GDM1 (cell line): ENCODE results near the gene WBP1.
"Not testable (repeated sequence)": the region's sequence is repeated elsewhere in the genome, so short reads cannot be mapped to it uniquely, and the experiment has no call there.

Experiments
- DNase-seq: peaks from one replicate; lab custom pipeline; 2025; lab: John Stamatoyannopoulos, UW

WBP1 gene

DNA sequence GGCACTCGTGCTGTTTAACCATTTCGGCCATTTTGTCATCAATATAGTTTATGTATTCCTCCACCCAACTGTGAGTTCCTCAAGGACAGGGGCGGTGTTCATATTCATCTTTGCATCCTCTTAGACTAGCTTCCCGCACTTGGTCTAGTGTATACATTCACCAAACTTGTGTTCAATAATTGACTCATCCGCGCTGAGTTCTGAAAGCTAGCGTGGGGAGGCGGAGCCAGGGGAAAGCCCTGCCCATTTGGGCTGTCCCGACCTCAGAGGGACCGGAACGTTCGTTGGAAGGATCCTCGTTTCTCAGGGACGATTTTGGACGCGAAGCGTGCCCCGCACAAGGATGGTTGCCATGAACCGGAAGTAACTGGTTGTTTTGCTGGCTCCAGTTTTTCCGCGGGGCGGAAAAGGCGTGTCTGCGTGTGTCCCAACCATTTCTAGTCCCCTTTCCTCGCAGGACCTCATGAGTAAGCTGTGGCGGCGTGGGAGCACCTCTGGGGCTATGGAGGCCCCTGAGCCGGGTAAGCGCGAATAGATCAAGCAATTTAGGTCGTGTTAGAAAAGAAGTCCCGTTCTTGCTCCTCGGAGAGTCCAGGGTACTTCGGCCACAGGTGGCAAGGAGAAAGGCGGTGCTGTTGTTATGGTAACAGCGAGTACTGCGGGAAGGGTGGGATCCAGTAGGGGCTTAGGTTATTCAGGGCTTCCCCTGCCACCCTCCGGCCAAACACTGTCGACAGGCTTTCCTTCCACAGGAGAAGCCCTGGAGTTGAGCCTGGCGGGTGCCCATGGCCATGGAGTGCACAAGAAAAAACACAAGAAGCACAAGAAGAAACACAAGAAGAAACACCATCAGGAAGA, 3.4 kb upstream of the WBP1 start, which contains the start of gene INO80B:
INO80B (plus strand) TSS at position 434 of the 858 bp plus-strand sequence; CDS start at position 464, 30 bp downstream.
- peak; percentile 94 for DNase-seq

DNA sequence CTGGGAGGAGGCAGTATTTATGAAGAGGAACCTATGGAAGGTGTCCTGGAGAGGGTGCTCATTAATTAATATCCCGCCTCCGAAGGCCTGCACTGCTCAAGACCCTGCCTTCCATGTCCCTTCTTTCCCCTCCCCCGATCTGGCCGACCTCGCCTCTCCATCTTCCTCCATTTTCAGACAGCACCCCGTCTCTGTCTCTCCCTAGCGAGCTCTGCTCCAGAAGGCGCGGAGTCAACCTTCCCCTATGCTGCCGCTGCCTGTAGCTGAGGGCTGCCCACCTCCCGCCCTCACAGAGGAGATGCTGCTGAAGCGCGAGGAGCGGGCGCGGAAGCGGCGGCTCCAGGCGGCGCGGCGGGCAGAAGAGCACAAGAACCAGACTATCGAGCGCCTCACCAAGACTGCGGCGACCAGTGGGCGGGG, 1.1 kb upstream of the WBP1 start:
- DNase-seq, result no peak

DNA sequence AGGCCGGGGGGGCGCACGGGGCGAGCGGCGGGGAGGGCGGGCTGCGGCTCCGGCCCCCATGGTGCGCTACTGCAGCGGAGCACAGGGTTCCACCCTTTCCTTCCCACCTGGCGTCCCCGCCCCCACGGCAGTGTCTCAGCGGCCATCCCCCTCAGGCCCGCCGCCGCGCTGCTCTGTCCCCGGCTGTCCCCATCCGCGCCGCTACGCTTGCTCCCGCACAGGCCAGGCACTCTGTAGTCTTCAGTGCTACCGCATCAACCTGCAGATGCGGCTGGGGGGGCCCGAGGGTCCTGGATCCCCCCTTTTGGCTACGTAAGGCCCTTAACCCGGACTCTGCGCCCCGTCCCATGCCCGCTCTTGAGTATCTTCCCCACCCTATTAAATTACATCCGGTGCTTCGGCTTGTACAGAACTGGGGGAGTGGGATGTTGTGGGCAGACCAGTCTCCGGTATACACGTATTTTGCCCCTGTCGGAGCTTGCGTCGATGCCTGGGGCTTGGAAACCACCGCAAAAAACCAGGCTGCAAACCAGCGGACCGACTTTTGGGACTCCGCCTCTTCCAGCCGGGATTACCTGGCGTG, 598 bp upstream of the WBP1 start:
- DNase-seq, result peak; percentile 62

DNA sequence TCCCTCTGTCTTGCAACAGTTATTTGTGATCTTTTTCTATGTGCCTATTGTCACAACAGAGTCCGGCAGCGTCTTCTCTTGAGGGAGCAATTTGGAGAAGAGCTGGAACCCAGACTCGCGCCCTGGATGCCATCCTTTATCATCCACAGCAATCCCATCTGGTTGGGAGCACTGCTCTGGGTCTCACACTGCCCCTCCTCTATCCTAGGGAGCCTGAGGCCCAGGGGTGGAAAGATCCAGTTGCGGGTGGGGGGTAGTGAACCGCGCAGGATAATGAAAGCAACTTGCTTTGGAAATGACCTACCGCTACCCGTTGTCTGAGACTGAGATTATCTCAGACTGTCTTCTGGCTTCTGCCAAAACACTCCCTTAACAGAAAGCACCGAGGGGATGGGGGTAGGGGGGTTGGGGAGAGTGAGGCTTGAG, 713 bp downstream of the WBP1 start:
- DNase-seq, result no peak

DNA sequence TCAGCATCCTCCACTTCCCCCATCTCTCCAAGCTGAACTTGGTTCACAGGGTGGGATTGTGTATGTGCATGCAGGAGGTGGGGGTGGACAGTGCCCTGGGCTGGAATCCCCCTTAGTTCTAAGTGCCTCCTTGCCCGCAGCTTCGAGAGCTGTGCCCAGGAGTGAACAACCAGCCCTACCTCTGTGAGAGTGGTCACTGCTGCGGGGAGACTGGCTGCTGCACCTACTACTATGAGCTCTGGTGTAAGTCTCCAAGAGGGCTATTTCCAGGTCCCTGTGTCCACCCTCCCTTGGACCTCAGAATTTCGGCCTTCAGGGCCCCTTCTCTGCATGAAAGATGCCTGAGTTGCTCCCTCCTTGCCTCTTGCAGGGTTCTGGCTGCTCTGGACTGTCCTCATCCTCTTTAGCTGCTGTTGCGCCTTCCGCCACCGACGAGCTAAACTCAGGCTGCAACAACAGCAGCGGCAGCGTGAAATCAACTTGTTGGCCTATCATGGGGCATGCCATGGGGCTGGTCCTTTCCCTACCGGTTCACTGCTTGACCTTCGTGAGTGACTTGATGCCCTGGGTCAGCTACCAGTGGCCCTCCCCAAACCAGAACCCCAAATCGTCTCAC, 1.4 kb downstream of the WBP1 start:
- not testable (repeated sequence) for DNase-seq

DNA sequence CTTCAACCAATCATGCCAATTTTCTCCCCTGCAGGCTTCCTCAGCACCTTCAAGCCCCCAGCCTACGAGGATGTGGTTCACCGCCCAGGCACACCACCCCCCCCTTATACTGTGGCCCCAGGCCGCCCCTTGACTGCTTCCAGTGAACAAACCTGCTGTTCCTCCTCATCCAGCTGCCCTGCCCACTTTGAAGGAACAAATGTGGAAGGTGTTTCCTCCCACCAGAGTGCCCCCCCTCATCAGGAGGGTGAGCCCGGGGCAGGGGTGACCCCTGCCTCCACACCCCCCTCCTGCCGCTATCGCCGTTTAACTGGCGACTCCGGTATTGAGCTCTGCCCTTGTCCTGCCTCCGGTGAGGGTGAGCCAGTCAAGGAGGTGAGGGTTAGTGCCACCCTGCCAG, 1.9 kb downstream of the WBP1 start:
- not testable (repeated sequence) for DNase-seq

DNA sequence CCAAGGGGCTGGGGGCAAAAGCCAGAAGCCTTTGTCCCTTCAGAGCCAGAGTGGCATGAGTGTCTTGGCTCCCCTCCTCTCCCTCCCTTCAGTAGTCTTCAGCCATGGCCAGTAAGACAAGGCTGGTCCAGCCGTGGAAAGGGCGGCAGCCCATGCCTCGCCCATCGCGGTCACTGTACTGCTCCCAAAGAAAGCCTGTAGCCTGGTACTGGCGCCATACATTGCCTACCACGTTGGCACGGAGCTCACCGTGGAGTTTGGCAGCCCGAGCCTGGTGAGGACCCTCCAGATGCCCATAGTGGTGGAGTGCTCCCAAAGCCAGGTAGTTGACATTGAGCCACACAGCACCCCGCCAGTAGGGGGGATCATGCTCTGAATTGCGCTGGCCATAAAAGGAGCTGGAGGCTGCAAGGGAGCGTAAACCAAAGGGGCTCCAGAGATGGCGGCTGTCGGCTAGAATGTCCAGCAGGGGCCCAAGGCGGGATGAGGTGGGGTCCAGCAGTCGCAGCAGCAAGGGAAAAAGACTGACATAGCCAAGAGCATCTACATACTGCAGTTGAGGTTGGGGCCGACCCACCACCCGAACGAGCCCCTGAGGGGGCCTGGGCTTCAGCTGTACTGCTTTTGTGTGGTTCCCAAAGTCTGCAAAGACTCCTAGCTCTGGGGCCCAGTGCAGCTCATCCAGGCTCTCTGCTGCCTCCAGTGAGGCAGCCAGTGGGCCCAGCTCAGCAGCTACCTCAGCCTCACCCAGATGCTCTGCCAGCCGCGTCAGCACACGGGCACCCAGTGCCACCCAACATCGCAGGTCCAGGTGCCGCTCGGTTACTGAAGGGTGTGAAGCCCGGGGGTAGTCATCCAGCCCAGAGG, 3.2 kb downstream of the WBP1 start:
- DNase-seq, result no peak

DNA sequence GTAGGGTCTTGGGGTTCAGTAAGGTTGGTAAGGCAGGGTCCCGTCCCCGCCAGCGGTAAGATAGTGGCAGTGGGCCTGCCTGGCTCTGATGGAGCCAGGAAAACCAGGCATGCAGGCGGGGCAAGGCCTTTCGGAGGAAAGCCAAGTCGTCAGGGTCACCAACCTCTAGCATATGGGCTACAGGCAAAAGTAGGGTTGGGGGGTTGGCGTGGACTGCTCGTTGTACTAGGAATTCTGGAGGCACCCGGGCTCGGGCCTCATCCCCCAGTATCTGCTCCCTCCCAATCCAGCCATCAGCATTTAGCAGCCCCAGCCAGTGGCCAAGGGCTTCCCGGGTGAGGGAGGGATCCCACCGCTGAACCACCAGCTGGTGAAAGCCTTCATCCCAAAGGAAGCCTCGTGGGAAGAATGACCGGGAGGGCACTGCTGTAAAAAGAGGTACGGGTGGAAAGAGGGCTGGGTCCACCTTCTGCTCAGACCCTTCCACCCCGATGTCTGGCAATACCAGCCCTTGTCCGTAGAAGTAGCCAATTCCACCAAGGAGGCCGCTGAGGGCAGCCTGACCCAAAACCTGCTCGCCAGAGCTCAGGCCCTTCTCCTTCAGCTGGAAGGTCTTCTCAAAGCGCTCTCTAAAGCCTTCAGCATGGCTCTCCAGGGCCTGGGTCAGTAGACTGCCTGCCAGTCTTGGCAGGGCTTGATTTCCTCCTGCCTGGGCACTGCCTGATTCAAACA, 4.0 kb downstream of the WBP1 start:
- DNase-seq, result no peak

DNA sequence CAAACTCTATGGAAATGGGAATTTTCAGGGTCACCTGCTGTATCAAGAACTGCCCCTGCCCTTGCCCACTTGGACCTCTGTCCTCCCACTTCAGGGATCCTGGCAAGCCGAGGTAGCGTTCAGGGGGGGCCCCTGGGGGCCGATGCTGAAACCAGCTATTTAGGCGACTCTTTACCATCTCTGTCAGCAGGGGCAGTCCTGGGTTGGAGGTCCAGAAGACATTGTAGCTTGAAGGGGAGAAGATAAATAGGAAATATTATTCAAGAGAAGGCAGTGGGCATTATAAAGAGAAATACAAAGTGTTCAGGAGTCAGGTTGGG, 4.5 kb downstream of the WBP1 start:
- no peak for DNase-seq

DNA sequence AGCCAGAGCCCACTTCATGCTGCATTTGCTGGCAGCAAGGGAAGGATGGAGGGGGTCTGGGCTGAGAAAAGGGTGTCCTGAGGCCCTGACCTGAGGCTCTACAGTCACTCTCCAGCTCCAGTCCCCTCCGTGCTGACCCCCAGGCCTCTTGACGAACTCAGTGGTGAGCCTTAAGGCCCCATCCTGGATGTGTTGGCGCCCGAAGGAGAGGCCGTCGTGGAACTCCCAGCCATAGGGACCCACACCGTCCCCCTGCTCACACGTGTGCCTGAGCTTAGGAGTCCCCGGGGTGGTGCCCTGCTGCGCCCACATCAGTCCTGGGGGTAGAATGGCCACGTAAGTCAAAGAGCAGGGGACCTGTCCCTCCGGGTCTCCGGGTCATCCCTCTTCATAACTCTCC, 6.2 kb downstream of the WBP1 start:
- no peak for DNase-seq

DNA sequence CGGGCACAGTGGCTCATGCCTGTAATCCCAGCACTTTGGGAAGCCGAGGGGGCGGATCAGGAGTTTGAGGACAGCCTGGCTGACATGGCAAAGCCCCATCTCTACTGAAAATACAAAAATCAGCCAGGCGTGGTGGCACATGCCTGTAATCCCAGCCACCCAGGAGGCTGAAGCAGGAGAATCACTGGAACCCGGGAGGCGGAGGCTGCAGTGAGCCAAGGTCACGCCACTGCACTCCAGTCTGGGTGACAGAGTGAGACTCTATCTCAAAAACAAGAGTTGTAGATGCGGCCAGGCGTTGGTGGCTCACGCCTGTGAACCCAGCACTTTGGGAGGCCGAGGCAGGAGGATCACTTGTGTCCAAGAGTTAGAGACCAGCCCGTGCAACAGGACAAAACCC, 12.5 kb downstream of the WBP1 start:
- DNase-seq, result not testable (repeated sequence)

DNA sequence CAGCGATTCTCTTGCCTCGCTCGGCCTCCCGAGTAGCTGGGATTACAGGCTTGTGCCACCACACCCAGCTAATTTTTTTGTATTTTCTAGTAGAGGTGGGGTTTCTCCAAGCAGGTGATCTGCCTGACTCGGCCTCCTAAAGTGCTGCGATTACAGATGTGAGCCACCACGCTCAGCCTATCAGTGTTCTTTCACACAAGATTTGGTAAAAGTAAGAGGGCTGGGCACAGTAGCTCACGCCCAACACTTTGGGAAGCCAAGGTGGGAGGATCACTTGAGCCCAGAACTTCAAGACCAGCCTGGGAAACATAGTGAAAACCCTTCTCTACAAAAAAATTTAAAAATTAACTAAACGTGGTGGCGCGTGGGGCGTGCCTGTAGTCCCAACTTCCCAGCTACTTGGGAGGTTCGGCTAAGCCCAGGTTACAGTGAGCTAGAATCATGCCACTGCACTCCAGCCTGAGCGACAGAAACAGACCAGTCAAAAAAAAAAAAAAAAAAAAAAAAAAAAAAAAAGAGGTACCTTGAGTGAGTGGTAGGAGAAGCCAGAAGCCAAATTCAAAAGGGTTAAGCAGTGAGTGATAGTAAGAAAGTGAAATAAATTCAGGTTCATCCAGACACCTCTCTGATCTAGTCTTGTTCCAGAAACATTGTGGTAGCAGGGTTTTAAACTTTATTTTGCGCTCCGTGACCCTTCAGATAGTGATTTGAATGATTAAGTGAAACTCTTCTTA, 13.3 kb downstream of the WBP1 start:
- no peak for DNase-seq

DNA sequence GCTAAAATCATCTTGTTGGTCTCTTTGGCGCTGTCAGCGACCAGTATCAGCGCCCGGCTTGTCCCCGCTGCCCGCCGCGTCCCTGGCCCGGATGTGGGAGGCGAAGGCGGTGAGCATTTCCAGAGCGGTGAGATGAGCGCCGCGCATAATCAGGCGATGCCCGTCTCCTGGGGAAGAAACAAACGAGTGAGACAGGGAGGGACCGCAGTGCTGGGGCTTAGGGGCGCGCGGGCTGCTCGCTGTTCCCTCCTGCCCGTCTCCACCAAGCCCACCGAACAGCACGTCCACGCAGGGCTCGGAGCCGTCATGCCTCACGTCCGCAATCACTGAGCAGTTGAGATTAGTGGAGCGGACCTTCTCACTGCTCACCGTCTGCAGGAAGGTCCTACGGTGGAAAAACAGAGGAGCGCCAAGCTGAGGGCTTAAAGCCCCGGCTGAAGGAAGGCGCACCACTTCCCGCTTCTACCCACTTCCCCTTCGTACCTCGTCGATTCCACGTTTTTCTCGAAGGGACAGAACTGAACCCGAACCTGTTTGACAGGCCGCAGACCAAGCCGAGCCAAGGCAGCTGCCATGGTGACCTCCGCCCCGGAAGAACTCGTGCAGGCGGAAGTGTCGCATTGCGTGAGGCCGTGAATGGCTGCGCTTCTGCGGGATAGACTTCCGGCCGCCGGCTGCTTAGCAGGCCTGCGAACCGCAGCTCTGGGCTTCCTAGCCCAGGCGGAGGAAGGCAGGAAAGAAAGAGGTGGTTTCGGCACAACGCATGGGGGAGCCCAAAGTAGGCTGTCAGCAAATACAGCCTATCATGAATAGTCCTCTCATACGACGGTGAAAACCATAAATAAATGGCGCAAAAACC, 14.1 kb downstream of the WBP1 start, which contains the start of gene MRPL53:
MRPL53 (minus strand) TSS at position 595 of the 859 bp plus-strand sequence; CDS start at position 575, 20 bp downstream.
- DNase-seq, result peak; percentile 91

DNA sequence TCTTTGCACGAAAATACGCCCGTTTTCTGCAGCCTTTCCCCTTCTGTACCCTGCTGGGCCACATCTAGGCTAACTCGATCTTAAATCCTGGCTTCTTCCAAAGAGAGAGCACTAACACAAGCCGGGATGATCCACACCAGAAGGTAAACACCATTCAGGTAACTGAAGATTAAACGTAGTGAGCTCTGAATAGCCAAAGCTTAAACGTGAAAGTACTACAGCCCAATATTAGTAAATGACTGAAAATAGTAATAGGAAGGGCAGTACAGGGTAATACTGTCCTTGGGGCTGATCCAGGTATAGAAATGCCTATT, 14.7 kb downstream of the WBP1 start:
- DNase-seq, result no peak

DNA sequence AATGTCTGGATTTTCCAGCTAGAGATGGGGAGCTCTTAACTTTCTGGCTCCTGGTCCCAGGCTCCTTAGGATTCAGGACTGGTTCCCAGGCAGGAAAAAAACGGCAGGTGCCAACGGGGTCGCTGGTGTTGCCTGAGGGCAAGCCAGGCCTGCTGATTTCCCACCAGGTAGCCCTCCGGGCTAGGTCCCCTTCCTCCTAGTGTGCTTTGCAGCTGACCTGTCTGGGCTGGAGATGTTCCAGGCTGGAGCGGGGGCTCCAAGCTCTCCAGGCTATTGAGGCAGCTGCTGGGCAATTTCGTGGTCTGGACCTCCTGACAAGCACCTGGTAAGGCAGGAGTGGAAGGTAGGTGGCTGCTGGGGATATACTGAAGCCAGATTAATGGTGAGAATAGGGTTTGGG, 16.2 kb downstream of the WBP1 start:
- DNase-seq, result no peak

DNA sequence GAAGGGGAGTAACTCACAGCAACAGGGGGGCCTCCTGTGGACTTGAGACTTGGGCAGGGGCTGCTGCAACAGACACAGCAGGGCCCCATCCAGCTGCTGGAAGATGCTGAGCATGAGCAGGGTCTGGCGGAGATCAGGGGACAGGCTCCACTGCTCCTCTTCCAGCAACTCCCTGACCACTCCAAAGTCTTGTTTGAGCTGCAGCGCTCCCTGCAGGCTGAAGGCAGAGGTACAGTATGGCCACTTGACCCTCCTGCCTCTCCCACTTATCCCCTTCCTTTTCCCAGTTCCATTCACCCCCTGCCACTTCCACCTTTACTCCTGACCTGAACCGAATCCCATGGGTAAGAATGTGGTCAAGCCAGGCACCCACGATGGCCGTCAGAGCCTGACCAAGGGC, 16.7 kb downstream of the WBP1 start:
- DNase-seq, result no peak

DNA sequence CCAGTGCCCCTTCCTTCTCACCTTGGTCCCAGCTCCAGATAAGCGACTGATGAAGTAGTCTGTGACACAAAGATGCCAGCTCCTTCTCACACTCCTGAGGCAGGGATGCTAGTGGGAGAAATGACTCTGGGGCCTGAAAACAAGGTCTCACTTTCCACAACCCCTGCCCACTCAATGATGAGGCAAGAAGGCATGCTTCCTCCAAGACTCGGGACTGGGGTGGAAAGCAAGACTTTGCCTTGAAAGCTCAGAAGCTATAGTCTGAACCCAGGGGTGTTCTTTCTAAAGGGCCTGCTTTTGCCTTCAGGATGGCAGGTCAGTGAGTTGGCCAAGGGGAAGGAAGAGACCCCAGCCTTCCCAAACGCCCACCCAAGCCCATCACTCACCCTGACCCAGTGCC, 23.2 kb downstream of the WBP1 start:
- no peak for DNase-seq

DNA sequence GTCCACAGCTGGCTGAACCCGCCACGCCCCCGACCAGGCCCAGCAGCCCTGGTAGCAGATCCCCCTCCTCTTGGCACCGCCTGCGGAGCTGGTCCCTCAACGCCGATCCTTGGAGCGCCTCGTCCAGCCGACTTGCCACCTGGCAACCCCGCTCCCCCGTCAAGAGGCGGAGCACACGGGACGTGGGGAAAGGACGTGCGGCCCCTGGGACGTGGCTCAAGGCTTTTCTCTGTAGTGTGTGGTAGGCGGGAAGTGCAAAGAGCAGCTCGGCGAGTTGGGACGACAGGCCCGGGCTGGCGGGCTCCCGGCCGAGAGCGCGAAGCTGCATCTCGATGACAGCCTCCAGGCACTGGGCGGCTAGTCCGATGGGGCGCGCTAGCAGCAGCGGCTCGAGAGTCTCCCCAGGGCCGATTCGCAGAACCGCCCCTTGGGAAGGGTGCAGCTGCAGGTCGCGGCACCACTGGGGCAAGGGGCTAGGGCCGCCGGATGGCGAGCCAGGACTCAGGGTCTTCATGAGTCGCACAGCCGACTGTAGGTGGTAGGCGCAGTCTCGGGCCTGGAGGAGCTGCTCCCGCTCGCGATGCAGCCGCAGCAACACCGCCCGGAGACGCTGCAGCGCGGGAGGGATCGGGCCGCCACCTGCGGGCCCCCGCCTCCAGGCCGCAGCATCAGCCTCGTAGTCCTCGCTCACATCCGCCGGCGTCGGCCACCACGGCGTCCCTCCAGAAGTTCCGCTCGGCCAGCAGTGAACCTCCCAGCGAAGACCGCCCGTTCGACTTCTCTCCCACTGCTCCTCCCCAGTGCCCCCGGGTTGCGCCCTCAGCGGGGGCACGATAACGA, 23.9 kb downstream of the WBP1 start:
- DNase-seq, result no peak
